H1 (cell line): ENCODE results near the gene KCNC2. TPM values are rescaled to one million over a fixed set of nuclear protein-coding genes. Genes with fewer than 3 reads are reported as not detected.

ENCODE experiments used
- NRF1 ChIP-seq: IDR thresholded peaks from 2 replicates; pipeline ENCODE4 v1.6.1; 2011; ENCODE audit warnings: mild to moderate bottlenecking, low read depth, low read length, improper control_type of control experiment
- polyA plus RNA-seq, 7 experiments: library from polyadenylated mRNA; depleted of rRNA in 3 of 7; stranded (reverse) in 5 of 7; unstranded in 2 of 7; fragments of >200 nt in 5 of 7; fragments of 200-250 nt in 2 of 7; gene quantifications; 1 replicate in 5 of 7; 2 replicates in 1 of 7; 4 replicates in 1 of 7; pipeline versions ENCODE4 v1.2.1 to v1.2.3, GENCODE V29; 2011 to 2013; ENCODE audit warnings: missing spikeins in 2 of 7, mixed read lengths in 2 of 7
- total RNA-seq: library from RNA; stranded (reverse); fragmentation: NEBNext Ultra II Directional; extraction: Animal tissue kit (Norgen Biotek cat#: 25700); gene quantifications from 2 replicates; pipeline ENCODE4 v1.2.1, GENCODE V29; 2021

Gene KCNC2
- total and polyA plus RNA-seq, 2 of the 8 experiments (the other 6 are each of a cell fraction or from before 2014, with no cell fraction given) = 0.03 TPM; not detected in 1

DNA sequence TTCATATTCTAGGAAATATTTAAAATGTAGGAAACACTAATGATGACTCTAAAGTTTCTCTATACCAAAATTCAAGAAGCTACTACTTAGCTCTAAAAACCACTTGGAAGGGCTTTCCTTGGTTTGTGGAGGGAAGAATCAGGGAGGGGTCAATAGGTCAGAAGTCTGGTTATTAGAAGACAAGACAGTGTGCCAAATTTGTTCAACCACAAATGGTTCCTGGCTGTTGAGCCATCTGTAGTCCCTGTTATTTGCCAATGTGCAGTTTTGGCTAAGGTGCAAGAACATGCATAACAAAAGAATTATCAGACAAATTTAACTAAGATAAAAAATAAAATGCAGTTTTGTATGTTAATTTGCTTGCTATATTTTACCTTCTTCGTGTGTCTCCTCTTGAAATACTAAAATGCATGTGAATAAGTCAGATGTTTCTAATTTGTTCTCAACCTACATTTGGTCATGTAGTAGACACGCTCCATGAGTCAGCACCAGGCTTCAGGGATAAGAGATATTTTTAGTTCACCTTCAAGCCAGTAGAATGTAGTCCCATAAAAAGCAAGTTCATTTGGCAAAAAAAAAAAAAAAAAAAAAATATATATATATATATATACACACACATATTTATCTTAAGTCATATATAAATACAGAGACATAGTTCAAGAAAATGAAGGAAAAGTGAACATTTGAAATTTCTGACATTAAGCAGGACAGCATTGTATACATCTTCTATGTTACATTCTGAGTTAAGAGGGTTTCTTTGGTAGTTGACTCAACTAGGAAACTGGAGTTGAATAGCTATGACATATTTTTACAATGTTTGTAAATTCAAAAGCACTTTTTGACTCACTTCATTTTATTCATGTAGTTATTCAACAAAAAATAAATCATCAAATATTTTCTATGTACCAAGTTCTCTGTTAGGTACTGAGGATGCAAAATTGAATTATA is 123.3 kb downstream of the KCNC2 start (continued):
- no peak for TF ChIP-seq NRF1
